ENCODE results near the gene ZMAT5. TPM values are rescaled to one million over a fixed set of nuclear protein-coding genes. Genes with fewer than 3 reads are reported as not detected.

The ZMAT5 gene
- total and polyA plus RNA-seq, 2 of the 13 experiments (the other 11 are each of a cell fraction or from before 2014, with no cell fraction given): 20.7 to 27.8 TPM

DNA sequence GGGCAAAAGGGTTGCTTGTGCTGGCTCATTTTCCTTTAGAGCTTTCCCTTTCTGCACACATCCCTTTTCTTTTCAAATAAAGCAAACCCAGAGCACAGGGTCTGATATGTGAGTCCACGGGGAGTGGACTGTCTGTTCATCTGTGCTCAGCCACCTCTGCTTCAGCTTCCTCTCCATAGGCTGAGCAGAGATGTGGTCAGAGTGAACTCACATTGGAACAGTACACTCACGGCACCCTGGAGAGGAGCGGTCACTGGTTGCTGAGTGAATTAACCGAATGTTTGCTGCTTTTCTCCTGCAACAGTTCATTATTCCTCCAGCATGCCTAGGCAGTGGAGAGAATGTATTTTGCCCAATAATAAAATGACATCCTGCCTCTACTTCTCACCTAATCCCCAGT is 83.3 kb downstream of the ZMAT5 start:
- H3K9ac ChIP-seq (ENCODE audit: insufficient read depth, low read depth, low read length): no peak overlapping the region
- no peak overlapping the region for H3K4me3 ChIP-seq (replicated peaks in 1 of 3; ENCODE audit: insufficient read depth in 1 of 3, low read depth in 2 of 3, low read length in 3 of 3)
- FAIRE-seq (no peak), DNase-seq (ENCODE audit: low spot score) (no peak), ATAC-seq (no peak)
- no peaks in the 10 kb centered on the region for H3K27me3 ChIP-seq (ENCODE audit: control insufficient read depth in 1 of 2, insufficient read depth in 2 of 2, low read length in 2 of 2)
- in situ Hi-C loops (cut with HindIII; ENCODE audit: extremely low pct_ligation_motif_present, low pct_unique_long_range_greater_than_20kb): no loop called here
- peaks cover 13 to 66% of the 10 kb centered on the region in 2 experiments for H3K36me3 ChIP-seq (replicated peaks in 1 of 2; ENCODE audit: control insufficient read depth in 1 of 2, insufficient read depth in 2 of 2, low read length in 2 of 2)
- TF ChIP-seq ZNF746 (CRISPR knock-in tag; IDR thresholded peaks at IDR 0.05) (no peak), ZFP82 (CRISPR knock-in tag; IDR thresholded peaks at IDR 0.05; ENCODE audit: borderline replicate concordance) (no peak), ZNF749 (CRISPR knock-in tag; IDR thresholded peaks at IDR 0.05; ENCODE audit: borderline replicate concordance) (no peak), SMARCE1 (IDR thresholded peaks at IDR 0.05; ENCODE audit: borderline replicate concordance) (no peak), FOXA3 (CRISPR knock-in tag; IDR thresholded peaks at IDR 0.05) (no peak), SIX4 (CRISPR knock-in tag; IDR thresholded peaks at IDR 0.05) (no peak)
- TF ChIP-seq, protein P1, sequence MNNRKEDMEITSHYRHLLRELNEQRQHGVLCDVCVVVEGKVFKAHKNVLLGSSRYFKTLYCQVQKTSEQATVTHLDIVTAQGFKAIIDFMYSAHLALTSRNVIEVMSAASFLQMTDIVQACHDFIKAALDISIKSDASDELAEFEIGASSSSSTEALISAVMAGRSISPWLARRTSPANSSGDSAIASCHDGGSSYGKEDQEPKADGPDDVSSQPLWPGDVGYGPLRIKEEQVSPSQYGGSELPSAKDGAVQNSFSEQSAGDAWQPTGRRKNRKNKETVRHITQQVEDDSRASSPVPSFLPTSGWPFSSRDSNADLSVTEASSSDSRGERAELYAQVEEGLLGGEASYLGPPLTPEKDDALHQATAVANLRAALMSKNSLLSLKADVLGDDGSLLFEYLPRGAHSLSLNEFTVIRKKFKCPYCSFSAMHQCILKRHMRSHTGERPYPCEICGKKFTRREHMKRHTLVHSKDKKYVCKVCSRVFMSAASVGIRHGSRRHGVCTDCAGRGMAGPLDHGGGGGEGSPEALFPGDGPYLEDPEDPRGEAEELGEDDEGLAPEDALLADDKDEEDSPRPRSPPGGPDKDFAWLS (CRISPR knock-in tag; IDR thresholded peaks at IDR 0.05; ENCODE audit: borderline replicate concordance): no peak
- TF ChIP-seq, protein P2, sequence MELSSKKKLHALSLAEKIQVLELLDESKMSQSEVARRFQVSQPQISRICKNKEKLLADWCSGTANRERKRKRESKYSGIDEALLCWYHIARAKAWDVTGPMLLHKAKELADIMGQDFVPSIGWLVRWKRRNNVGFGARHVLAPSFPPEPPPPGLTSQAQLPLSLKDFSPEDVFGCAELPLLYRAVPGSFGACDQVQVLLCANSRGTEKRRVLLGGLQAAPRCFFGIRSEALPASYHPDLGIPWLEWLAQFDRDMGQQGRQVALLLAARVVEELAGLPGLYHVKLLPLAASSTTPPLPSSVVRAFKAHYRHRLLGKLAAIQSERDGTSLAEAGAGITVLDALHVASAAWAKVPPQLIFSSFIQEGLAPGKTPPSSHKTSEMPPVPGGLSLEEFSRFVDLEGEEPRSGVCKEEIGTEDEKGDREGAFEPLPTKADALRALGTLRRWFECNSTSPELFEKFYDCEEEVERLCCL (CRISPR knock-in tag; IDR thresholded peaks at IDR 0.05; ENCODE audit: borderline replicate concordance): no peak
- TF ChIP-seq, protein P3, sequence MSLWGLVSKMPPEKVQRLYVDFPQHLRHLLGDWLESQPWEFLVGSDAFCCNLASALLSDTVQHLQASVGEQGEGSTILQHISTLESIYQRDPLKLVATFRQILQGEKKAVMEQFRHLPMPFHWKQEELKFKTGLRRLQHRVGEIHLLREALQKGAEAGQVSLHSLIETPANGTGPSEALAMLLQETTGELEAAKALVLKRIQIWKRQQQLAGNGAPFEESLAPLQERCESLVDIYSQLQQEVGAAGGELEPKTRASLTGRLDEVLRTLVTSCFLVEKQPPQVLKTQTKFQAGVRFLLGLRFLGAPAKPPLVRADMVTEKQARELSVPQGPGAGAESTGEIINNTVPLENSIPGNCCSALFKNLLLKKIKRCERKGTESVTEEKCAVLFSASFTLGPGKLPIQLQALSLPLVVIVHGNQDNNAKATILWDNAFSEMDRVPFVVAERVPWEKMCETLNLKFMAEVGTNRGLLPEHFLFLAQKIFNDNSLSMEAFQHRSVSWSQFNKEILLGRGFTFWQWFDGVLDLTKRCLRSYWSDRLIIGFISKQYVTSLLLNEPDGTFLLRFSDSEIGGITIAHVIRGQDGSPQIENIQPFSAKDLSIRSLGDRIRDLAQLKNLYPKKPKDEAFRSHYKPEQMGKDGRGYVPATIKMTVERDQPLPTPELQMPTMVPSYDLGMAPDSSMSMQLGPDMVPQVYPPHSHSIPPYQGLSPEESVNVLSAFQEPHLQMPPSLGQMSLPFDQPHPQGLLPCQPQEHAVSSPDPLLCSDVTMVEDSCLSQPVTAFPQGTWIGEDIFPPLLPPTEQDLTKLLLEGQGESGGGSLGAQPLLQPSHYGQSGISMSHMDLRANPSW (CRISPR knock-in tag; IDR thresholded peaks at IDR 0.05; ENCODE audit: borderline replicate concordance): no peak
- TF ChIP-seq, protein P4, sequence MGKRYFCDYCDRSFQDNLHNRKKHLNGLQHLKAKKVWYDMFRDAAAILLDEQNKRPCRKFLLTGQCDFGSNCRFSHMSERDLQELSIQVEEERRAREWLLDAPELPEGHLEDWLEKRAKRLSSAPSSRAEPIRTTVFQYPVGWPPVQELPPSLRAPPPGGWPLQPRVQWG (CRISPR knock-in tag; IDR thresholded peaks at IDR 0.05; ENCODE audit: borderline replicate concordance, low read depth): no peak
- TF ChIP-seq, protein P5, sequence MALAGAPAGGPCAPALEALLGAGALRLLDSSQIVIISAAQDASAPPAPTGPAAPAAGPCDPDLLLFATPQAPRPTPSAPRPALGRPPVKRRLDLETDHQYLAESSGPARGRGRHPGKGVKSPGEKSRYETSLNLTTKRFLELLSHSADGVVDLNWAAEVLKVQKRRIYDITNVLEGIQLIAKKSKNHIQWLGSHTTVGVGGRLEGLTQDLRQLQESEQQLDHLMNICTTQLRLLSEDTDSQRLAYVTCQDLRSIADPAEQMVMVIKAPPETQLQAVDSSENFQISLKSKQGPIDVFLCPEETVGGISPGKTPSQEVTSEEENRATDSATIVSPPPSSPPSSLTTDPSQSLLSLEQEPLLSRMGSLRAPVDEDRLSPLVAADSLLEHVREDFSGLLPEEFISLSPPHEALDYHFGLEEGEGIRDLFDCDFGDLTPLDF (CRISPR knock-in tag; IDR thresholded peaks at IDR 0.05): no peak
- TF ChIP-seq, protein P6, sequence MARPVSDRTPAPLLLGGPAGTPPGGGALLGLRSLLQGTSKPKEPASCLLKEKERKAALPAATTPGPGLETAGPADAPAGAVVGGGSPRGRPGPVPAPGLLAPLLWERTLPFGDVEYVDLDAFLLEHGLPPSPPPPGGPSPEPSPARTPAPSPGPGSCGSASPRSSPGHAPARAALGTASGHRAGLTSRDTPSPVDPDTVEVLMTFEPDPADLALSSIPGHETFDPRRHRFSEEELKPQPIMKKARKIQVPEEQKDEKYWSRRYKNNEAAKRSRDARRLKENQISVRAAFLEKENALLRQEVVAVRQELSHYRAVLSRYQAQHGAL (CRISPR knock-in tag; IDR thresholded peaks at IDR 0.05; ENCODE audit: not compliant biosample characterization): no peak
- H3K27ac ChIP-seq (ENCODE audit: extremely low read length, insufficient read depth, low read length): no peak overlapping the region
- no peak overlapping the region for H2AFZ ChIP-seq (ENCODE audit: low read length)
- H3K9me3 ChIP-seq (ENCODE audit: low read length): no peaks in the 10 kb centered on the region
- WGBS (ENCODE audit: low lambda C conversion rate): 93% methylated on average over 4 of the region's 4 CpGs
- no peak overlapping the region for H3K4me2 ChIP-seq (ENCODE audit: low read depth, low read length)
- H3K4me1 ChIP-seq (ENCODE audit: insufficient read depth, low read length): no peaks in the 10 kb centered on the region
- no TSS peak for BruUV-seq (replicated peaks)
- no peaks in the 10 kb centered on the region for H4K20me1 ChIP-seq (ENCODE audit: insufficient read depth, low read length)
- POLR2A ChIA-PET: no interaction called here
- CTCF ChIA-PET (ENCODE audit: low intra/inter-chr PET ratio, low total read pairs): no interaction called here
- intact Hi-C loops (cut with micrococcal nuclease; ENCODE audit: unreplicated experiment): no loop called here
- H3K79me2 ChIP-seq (ENCODE audit: insufficient read depth, low read length): no peaks in the 10 kb centered on the region
